ENCODE measurements around the gene PRUNE2. TPM values are rescaled to one million over a fixed set of nuclear protein-coding genes. Genes with fewer than 3 reads are reported as not detected.

PRUNE2 gene
- total RNA-seq, 6 donors from 2014 or later, result 5.6 to 20.4 (median 8.8) TPM

- ATAC-seq (ENCODE audit: low FRiP score in 2 of 2), result no peak
- 49 to 76% methylated on average over 2 of the region's 2 CpGs for WGBS, 2 donors
- Histone ChIP-seq H3K36me3 (no peaks in the 10 kb centered on the region), H3K27ac (no peak overlapping the region), H3K9me3 (no peaks in the 10 kb centered on the region), H3K27me3 (no peaks in the 10 kb centered on the region), H3K4me3 (no peak overlapping the region), H3K4me1 (peaks cover 0 to 4% (median 0%) of the 10 kb centered on the region in 4 donors)
- no peak for DNase-seq
- TF ChIP-seq EP300 (IDR thresholded peaks at IDR 0.05) (no peak), POLR2A (IDR thresholded peaks at IDR 0.05) (no peak), POLR2AphosphoS5 (IDR thresholded peaks at IDR 0.05) (no peak), CTCF (IDR thresholded peaks at IDR 0.05) (no peak)
Observed at GRCh38 chr9:76637416-76637815, 268.5 kb downstream of the PRUNE2 start.

- WGBS, 2 donors, result 70 to 73% methylated on average over 1 of the region's 1 CpG
- no peak for DNase-seq
Observed at GRCh38 chr9:76634356-76635054, 271.4 kb downstream of the PRUNE2 start.

GRCh38 chr9:76630916-76631315 lies 275.0 kb downstream of the PRUNE2 start:
- H3K27me3 ChIP-seq, result no peaks in the 10 kb centered on the region
- ATAC-seq (ENCODE audit: low FRiP score in 2 of 2) (no peak), DNase-seq (no peak)
- peaks cover 0 to 4% (median 0%) of the 10 kb centered on the region in 4 donors for H3K4me1 ChIP-seq
- TF ChIP-seq POLR2AphosphoS5 (IDR thresholded peaks at IDR 0.05) (no peak), POLR2A (IDR thresholded peaks at IDR 0.05) (no peak), CTCF (IDR thresholded peaks at IDR 0.05) (no peak), EP300 (IDR thresholded peaks at IDR 0.05) (no peak)
- no peaks in the 10 kb centered on the region for H3K9me3 ChIP-seq
- H3K36me3 ChIP-seq, result no peaks in the 10 kb centered on the region
- no peak overlapping the region for H3K27ac ChIP-seq
- WGBS, 2 donors, result 74 to 78% methylated on average over 3 of the region's 3 CpGs
- H3K4me3 ChIP-seq, result no peak overlapping the region

More at GRCh38 chr9:76634356-76635054, 271.4 kb downstream of the PRUNE2 start:
- no peak for ATAC-seq (ENCODE audit: low FRiP score in 2 of 2)
- Histone ChIP-seq H3K36me3 (no peaks in the 10 kb centered on the region), H3K4me3 (no peak overlapping the region), H3K4me1 (peaks cover 0 to 4% (median 0%) of the 10 kb centered on the region in 4 donors), H3K27me3 (no peaks in the 10 kb centered on the region), H3K27ac (no peak overlapping the region), H3K9me3 (no peaks in the 10 kb centered on the region)
- TF ChIP-seq EP300 (IDR thresholded peaks at IDR 0.05) (no peak), CTCF (IDR thresholded peaks at IDR 0.05) (no peak), POLR2A (IDR thresholded peaks at IDR 0.05) (no peak), POLR2AphosphoS5 (IDR thresholded peaks at IDR 0.05) (no peak)

GRCh38 chr9:76629205-76629990 lies 276.5 kb downstream of the PRUNE2 start:
- H3K27me3 ChIP-seq, result no peaks in the 10 kb centered on the region
- 66 to 72% methylated on average over 4 of the region's 4 CpGs for WGBS, 2 donors
- no peak overlapping the region for H3K4me3 ChIP-seq
- H3K9me3 ChIP-seq, result no peaks in the 10 kb centered on the region
- H3K27ac ChIP-seq, result no peak overlapping the region
- no peaks in the 10 kb centered on the region for H3K36me3 ChIP-seq
- ATAC-seq (ENCODE audit: low FRiP score in 2 of 2) (no peak), DNase-seq (no peak)
- peaks cover 0 to under 1% (median 0%) of the 10 kb centered on the region in 4 donors for H3K4me1 ChIP-seq
- TF ChIP-seq POLR2AphosphoS5 (IDR thresholded peaks at IDR 0.05) (no peak), CTCF (IDR thresholded peaks at IDR 0.05) (no peak), EP300 (IDR thresholded peaks at IDR 0.05) (no peak), POLR2A (IDR thresholded peaks at IDR 0.05) (no peak)

Data from upper lobe of left lung (tissue), 6 donors.